Measurements from ENCODE around the gene LRRTM4.
"Not testable (repeated sequence)": the region's sequence is repeated elsewhere in the genome, so short reads cannot be mapped to it uniquely, and the experiment has no call there.

LRRTM4 gene

GRCh38 chr2:76748581-76749296, 773.4 kb downstream of the LRRTM4 start:
- DNase-seq (ENCODE audit: low read depth in 3 of 3) = no peak

GRCh38 chr2:76745605-76746004, 776.6 kb downstream of the LRRTM4 start:
- DNase-seq (ENCODE audit: low read depth in 3 of 3) = no peak

- no peak for DNase-seq (ENCODE audit: low read depth in 3 of 3)
Observed at GRCh38 chr2:76737607-76738006, 784.6 kb downstream of the LRRTM4 start.

GRCh38 chr2:76733736-76734135, 788.4 kb downstream of the LRRTM4 start:
- DNase-seq (ENCODE audit: low read depth in 3 of 3) = no peak

GRCh38 chr2:76731157-76731556, 791.0 kb downstream of the LRRTM4 start:
- DNase-seq (ENCODE audit: low read depth in 3 of 3) = no peak

- DNase-seq (ENCODE audit: low read depth in 3 of 3) = no peak
Observed at GRCh38 chr2:76730021-76730420, 792.2 kb downstream of the LRRTM4 start.

GRCh38 chr2:76721226-76721625, 801.0 kb downstream of the LRRTM4 start:
- DNase-seq (ENCODE audit: low read depth in 3 of 3) = no peak

- DNase-seq (ENCODE audit: low read depth in 3 of 3) = no peak
Observed at GRCh38 chr2:76713312-76713711, 808.9 kb downstream of the LRRTM4 start.

GRCh38 chr2:76711490-76711889, 810.7 kb downstream of the LRRTM4 start:
- DNase-seq (ENCODE audit: low read depth in 3 of 3) = no peak

- DNase-seq (ENCODE audit: low read depth in 3 of 3) = no peak
Observed at GRCh38 chr2:76700894-76701293, 821.3 kb downstream of the LRRTM4 start.

- DNase-seq (ENCODE audit: low read depth in 3 of 3) = not testable (repeated sequence)
Observed at GRCh38 chr2:76697998-76698713, 824.0 kb downstream of the LRRTM4 start.

Data from stimulated activated CD4-positive, alpha-beta T cell treated with anti-CD3 and anti-CD28 coated beads, TNF-alpha, amount 100 ng/mL, for 48 hours (primary cell).